Upper lobe of left lung (tissue), 4 donors: Measurements from ENCODE around the gene LMO7.

Source experiments
- POLR2AphosphoS5 ChIP-seq, 2 donors: sonication (generic); formaldehyde crosslinking; IDR thresholded peaks; one replicate each; pipeline ENCODE4 v1.5.1; 2017; ENCODE audit warnings: antibody characterized with exemption in 2 of 2
- TF ChIP-seq, protein P1 (sequence below), 6 experiments: fragments of 450-650 bp in 4 of 6; fragments of 200-600 bp in 2 of 6; sonication (generic) in 2 of 6; IDR thresholded peaks; one replicate each; pipeline ENCODE4 v1.5.1; 2016 to 2019; ENCODE audit warnings: antibody characterized with exemption in 6 of 6

DNA sequence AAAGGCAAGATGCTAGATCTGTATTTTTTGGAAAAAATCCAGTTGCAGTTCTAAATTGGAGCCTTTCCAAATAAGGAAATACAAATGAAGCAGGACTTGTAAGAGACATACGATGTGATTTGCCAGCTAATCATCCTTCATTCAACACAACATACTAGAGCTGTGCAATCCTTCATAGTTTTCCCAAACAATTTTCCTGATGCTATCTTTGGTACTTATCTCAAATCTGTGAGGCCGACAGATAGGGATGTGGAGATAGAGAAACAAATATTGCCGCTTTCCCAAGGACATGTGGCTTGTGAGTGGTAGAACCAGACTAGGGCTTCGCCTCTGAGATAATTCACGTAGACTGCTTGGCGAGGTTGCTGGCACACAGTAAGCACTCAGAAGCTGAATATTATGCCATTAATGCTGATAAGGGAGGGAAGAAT, 176.6 kb downstream of the LMO7 start:
- TF ChIP-seq, protein P1, sequence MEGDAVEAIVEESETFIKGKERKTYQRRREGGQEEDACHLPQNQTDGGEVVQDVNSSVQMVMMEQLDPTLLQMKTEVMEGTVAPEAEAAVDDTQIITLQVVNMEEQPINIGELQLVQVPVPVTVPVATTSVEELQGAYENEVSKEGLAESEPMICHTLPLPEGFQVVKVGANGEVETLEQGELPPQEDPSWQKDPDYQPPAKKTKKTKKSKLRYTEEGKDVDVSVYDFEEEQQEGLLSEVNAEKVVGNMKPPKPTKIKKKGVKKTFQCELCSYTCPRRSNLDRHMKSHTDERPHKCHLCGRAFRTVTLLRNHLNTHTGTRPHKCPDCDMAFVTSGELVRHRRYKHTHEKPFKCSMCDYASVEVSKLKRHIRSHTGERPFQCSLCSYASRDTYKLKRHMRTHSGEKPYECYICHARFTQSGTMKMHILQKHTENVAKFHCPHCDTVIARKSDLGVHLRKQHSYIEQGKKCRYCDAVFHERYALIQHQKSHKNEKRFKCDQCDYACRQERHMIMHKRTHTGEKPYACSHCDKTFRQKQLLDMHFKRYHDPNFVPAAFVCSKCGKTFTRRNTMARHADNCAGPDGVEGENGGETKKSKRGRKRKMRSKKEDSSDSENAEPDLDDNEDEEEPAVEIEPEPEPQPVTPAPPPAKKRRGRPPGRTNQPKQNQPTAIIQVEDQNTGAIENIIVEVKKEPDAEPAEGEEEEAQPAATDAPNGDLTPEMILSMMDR (IDR thresholded peaks at IDR 0.05): no peak
- no peak for TF ChIP-seq POLR2AphosphoS5 (IDR thresholded peaks at IDR 0.05)
